MM.1S (cell line): Measurements from ENCODE around the gene PAPOLB.

ENCODE experiments used
- DNase-seq: peaks from one replicate; pipeline ENCODE4 v3.0.0-alpha.2; 2015
- H2AFZ ChIP-seq: fragments of 300-600 bp; sonication (generic); 2 replicates; pipeline ENCODE4 v1.6.0; 2016; ENCODE audit warnings: antibody characterized with exemption, low read length
- H3F3A ChIP-seq: fragments of 300-600 bp; sonication (generic); 2 replicates; pipeline ENCODE4 v1.6.1; 2016; ENCODE audit warnings: mild to moderate bottlenecking, antibody characterized with exemption, low read length, moderate library complexity, mixed read lengths; ENCODE audit not compliant: insufficient read depth
- H3K27ac ChIP-seq: fragments of 300-600 bp; sonication (generic); 2 replicates; pipeline ENCODE4 v1.5.1; 2016; ENCODE audit warnings: mild to moderate bottlenecking, low read length
- H3K27me3 ChIP-seq: fragments of 300-600 bp; sonication (generic); replicated peaks from 2 replicates; pipeline ENCODE4 v1.6.0; 2016; ENCODE audit warnings: low read length; ENCODE audit not compliant: insufficient read depth
- H3K36me3 ChIP-seq: fragments of 300-600 bp; sonication (generic); replicated peaks from 2 replicates; pipeline ENCODE4 v1.6.1; 2016; ENCODE audit warnings: mild to moderate bottlenecking, low read length, mixed read lengths; ENCODE audit not compliant: insufficient read depth
- H3K4me1 ChIP-seq: fragments of 300-600 bp; sonication (generic); 2 replicates; pipeline ENCODE4 v1.6.1; 2016; ENCODE audit warnings: low read length, mixed read lengths
- H3K4me2 ChIP-seq: fragments of 300-600 bp; sonication (generic); 2 replicates; pipeline ENCODE4 v1.6.0; 2016; ENCODE audit warnings: low read depth, low read length
- H3K4me3 ChIP-seq: fragments of 300-600 bp; sonication (generic); 2 replicates; pipeline ENCODE4 v1.5.1; 2016; ENCODE audit warnings: low read length, mixed read lengths
- H3K79me2 ChIP-seq: fragments of 300-600 bp; sonication (generic); 2 replicates; pipeline ENCODE4 v1.6.1; 2016; ENCODE audit warnings: mixed run types, low read length, mixed read lengths
- H3K9ac ChIP-seq: fragments of 300-600 bp; sonication (generic); 2 replicates; pipeline ENCODE4 v1.6.1; 2016; ENCODE audit warnings: low read length, mixed read lengths
- H3K9me2 ChIP-seq: fragments of 300-600 bp; sonication (generic); replicated peaks from 2 replicates; pipeline ENCODE4 v1.6.1; 2016; ENCODE audit warnings: mild to moderate bottlenecking, low read length, mixed read lengths; ENCODE audit not compliant: insufficient read depth
- H3K9me3 ChIP-seq: fragments of 300-600 bp; sonication (generic); replicated peaks from 2 replicates; pipeline ENCODE4 v1.6.1; 2016; ENCODE audit warnings: mild to moderate bottlenecking, low read length, mixed read lengths; ENCODE audit not compliant: insufficient read depth
- H4K20me1 ChIP-seq: fragments of 300-600 bp; sonication (generic); 2 replicates; pipeline ENCODE4 v1.6.1; 2016; ENCODE audit warnings: mild to moderate bottlenecking, low read length, moderate library complexity, mixed read lengths; ENCODE audit not compliant: insufficient read depth
- CTCF ChIP-seq: fragments of 300-600 bp; sonication (generic); IDR thresholded peaks from 2 replicates; pipeline ENCODE4 v1.5.1; 2016; ENCODE audit warnings: antibody characterized with exemption, low read length, mixed read lengths
- EZH2 ChIP-seq: fragments of 300-600 bp; sonication (generic); optimal IDR thresholded peaks from 2 replicates; pipeline ENCODE3; 2017; ENCODE audit warnings: low read depth, mild to moderate bottlenecking, antibody characterized with exemption, low read length, mixed read lengths
- EZH2phosphoT487 ChIP-seq: fragments of 300-600 bp; sonication (generic); IDR thresholded peaks from 2 replicates; pipeline ENCODE4 v1.6.1; 2018; ENCODE audit warnings: antibody characterized with exemption, low read length

PAPOLB gene

GRCh38 chr7:4815121-4815520 lies 46.7 kb downstream of the PAPOLB start:
- H3K36me3 ChIP-seq, result no peaks in the 10 kb centered on the region
- H3K79me2 ChIP-seq, result no peaks in the 10 kb centered on the region
- H3K4me2 ChIP-seq, result no peak overlapping the region
- no peak overlapping the region for H2AFZ ChIP-seq
- no peak overlapping the region for H3K9ac ChIP-seq
- no peaks in the 10 kb centered on the region for H3K4me1 ChIP-seq
- DNase-seq, result no peak
- no peak overlapping the region for H3K4me3 ChIP-seq
- H4K20me1 ChIP-seq, result no peaks in the 10 kb centered on the region
- H3K27me3 ChIP-seq, result peaks cover 66% of the 10 kb centered on the region
- no peak overlapping the region for H3K27ac ChIP-seq
- H3F3A ChIP-seq, result no peaks in the 10 kb centered on the region
- TF ChIP-seq CTCF (no peak), EZH2 (no peak), EZH2phosphoT487 (no peak)
- H3K9me2 ChIP-seq, result no peaks in the 10 kb centered on the region
- H3K9me3 ChIP-seq, result no peaks in the 10 kb centered on the region

GRCh38 chr7:4814433-4814832 lies 47.4 kb downstream of the PAPOLB start:
- Histone ChIP-seq H3K4me3 (no peak overlapping the region), H3K36me3 (no peaks in the 10 kb centered on the region), H4K20me1 (no peaks in the 10 kb centered on the region), H3K27me3 (peaks cover 64% of the 10 kb centered on the region), H3K9ac (no peak overlapping the region), H3F3A (no peaks in the 10 kb centered on the region), H3K4me2 (no peak overlapping the region), H2AFZ (no peak overlapping the region), H3K9me3 (no peaks in the 10 kb centered on the region), H3K79me2 (no peaks in the 10 kb centered on the region), H3K4me1 (no peaks in the 10 kb centered on the region), H3K27ac (no peak overlapping the region), H3K9me2 (no peaks in the 10 kb centered on the region)
- TF ChIP-seq EZH2 (no peak), CTCF (no peak), EZH2phosphoT487 (no peak)
- no peak for DNase-seq

GRCh38 chr7:4809666-4810065 lies 52.2 kb downstream of the PAPOLB start:
- H3K9ac ChIP-seq, result no peak overlapping the region
- H3F3A ChIP-seq, result no peaks in the 10 kb centered on the region
- no peaks in the 10 kb centered on the region for H4K20me1 ChIP-seq
- H2AFZ ChIP-seq, result no peak overlapping the region
- no peak for TF ChIP-seq EZH2phosphoT487
- no peak for TF ChIP-seq EZH2
- TF ChIP-seq CTCF, result no peak
- no peak overlapping the region for H3K4me3 ChIP-seq
- no peak overlapping the region for H3K27ac ChIP-seq
- H3K4me1 ChIP-seq, result no peaks in the 10 kb centered on the region
- H3K27me3 ChIP-seq, result peaks cover 78% of the 10 kb centered on the region
- no peak overlapping the region for H3K4me2 ChIP-seq
- no peaks in the 10 kb centered on the region for H3K9me2 ChIP-seq
- no peak for DNase-seq
- no peaks in the 10 kb centered on the region for H3K36me3 ChIP-seq
- H3K79me2 ChIP-seq, result no peaks in the 10 kb centered on the region
- H3K9me3 ChIP-seq, result no peaks in the 10 kb centered on the region
